ENCODE measurements around the gene GALNT18. TPM values are rescaled to one million over a fixed set of nuclear protein-coding genes. Genes with fewer than 3 reads are reported as not detected.

The GALNT18 gene
- total and polyA plus RNA-seq, 7 donors = 4.6 to 32.4 (median 8.3) TPM

DNA sequence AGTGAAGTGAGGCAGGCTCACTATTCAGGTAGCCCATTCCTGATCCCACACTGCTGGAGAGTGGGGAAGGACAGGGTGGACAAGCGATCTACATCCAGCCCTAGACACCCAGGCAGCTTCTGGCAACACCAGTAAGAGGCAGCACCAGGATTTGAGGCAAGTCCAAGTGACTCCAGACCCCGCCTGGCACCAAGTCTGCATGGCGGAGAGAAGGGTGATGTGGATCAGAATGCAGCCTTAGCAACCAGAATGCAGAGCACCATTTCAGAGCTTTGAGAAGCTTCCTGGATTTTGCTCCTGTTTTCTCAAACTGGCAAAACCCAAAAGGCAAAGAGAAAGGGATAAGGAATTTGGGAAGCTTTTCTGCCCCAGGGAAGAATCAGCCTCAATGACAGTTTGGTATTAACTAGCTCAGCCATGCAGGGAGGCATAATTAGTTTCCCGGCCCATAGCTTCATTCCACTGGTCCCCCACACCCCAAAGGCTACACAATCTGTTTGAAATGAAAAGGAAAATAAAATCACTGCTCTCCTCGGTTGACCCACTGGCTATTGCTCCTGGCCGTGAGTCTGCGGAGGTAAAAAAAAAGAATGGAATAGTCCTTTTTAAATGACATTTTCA lies 17.3 kb downstream of the GALNT18 start:
- Histone ChIP-seq H3K4me1 (no peaks in the 10 kb centered on the region), H3K4me3 (no peak overlapping the region), H3K27ac (no peak overlapping the region), H3K9me3 (no peaks in the 10 kb centered on the region), H3K27me3 (ENCODE audit: insufficient read depth in 3 of 3, low read length in 2 of 3) (no peaks in the 10 kb centered on the region), H3K36me3 (ENCODE audit: insufficient read depth in 1 of 2, low read depth in 1 of 2) (no peaks in the 10 kb centered on the region)
- TF ChIP-seq CTCF (IDR thresholded peaks at IDR 0.05) = no peak
- no peak for DNase-seq
- 94 to 97% (median 94%) methylated on average over 7 of the region's 7 CpGs for WGBS, 3 donors
- intact Hi-C loops (cut with DNase I) = no loop called here
- no peak for ATAC-seq

GRCh38 chr11:11602011-11602410 lies 19.8 kb downstream of the GALNT18 start:
- intact Hi-C loops (cut with DNase I) = no loop called here
- DNase-seq (no peak), ATAC-seq (no peak)
- Histone ChIP-seq H3K36me3 (ENCODE audit: insufficient read depth in 1 of 2, low read depth in 1 of 2) (no peaks in the 10 kb centered on the region), H3K9me3 (no peaks in the 10 kb centered on the region), H3K4me3 (no peak overlapping the region), H3K27me3 (ENCODE audit: insufficient read depth in 3 of 3, low read length in 2 of 3) (no peaks in the 10 kb centered on the region), H3K27ac (no peak overlapping the region), H3K4me1 (no peaks in the 10 kb centered on the region)
- TF ChIP-seq CTCF (IDR thresholded peaks at IDR 0.05) = no peak

GRCh38 chr11:11600288-11600687 lies 21.5 kb downstream of the GALNT18 start:
- Histone ChIP-seq H3K27me3 (ENCODE audit: insufficient read depth in 3 of 3, low read length in 2 of 3) (no peaks in the 10 kb centered on the region), H3K4me3 (no peak overlapping the region), H3K4me1 (no peaks in the 10 kb centered on the region), H3K36me3 (ENCODE audit: insufficient read depth in 1 of 2, low read depth in 1 of 2) (no peaks in the 10 kb centered on the region), H3K27ac (no peak overlapping the region), H3K9me3 (no peaks in the 10 kb centered on the region)
- intact Hi-C loops (cut with DNase I) = no loop called here
- TF ChIP-seq CTCF (IDR thresholded peaks at IDR 0.05) = no peak
- no peak for ATAC-seq
- DNase-seq = no peak

GRCh38 chr11:11598243-11598642 lies 23.6 kb downstream of the GALNT18 start:
- H3K27me3 ChIP-seq (ENCODE audit: insufficient read depth in 3 of 3, low read length in 2 of 3) = no peaks in the 10 kb centered on the region
- intact Hi-C loops (cut with DNase I) = no loop called here
- H3K4me1 ChIP-seq = no peaks in the 10 kb centered on the region
- H3K27ac ChIP-seq = no peak overlapping the region
- H3K36me3 ChIP-seq (ENCODE audit: insufficient read depth in 1 of 2, low read depth in 1 of 2) = no peaks in the 10 kb centered on the region
- ATAC-seq (no peak), DNase-seq (no peak)
- TF ChIP-seq CTCF (IDR thresholded peaks at IDR 0.05) = no peak
- WGBS, 3 donors = 55 to 89% (median 83%) methylated on average over 1 of the region's 1 CpG
- no peak overlapping the region for H3K4me3 ChIP-seq
- no peaks in the 10 kb centered on the region for H3K9me3 ChIP-seq

- H3K27ac ChIP-seq = no peak overlapping the region
- TF ChIP-seq CTCF (IDR thresholded peaks at IDR 0.05) = no peak
- H3K27me3 ChIP-seq (ENCODE audit: insufficient read depth in 3 of 3, low read length in 2 of 3) = no peaks in the 10 kb centered on the region
- WGBS, 3 donors = 98% methylated on average over 2 of the region's 2 CpGs
- no peaks in the 10 kb centered on the region for H3K4me1 ChIP-seq
- DNase-seq (no peak), ATAC-seq (no peak)
- H3K9me3 ChIP-seq = no peaks in the 10 kb centered on the region
- intact Hi-C loops (cut with DNase I) = no loop called here
- H3K4me3 ChIP-seq = no peak overlapping the region
- H3K36me3 ChIP-seq (ENCODE audit: insufficient read depth in 1 of 2, low read depth in 1 of 2) = no peaks in the 10 kb centered on the region
These were observed 27.6 kb downstream of the GALNT18 start for GRCh38 chr11:11594162-11594561.
